ENCODE data around the gene LMNTD2.
A peak's percentile ranks its signal among the peaks of the same experiment; 100 is the strongest.

The LMNTD2 gene

DNA sequence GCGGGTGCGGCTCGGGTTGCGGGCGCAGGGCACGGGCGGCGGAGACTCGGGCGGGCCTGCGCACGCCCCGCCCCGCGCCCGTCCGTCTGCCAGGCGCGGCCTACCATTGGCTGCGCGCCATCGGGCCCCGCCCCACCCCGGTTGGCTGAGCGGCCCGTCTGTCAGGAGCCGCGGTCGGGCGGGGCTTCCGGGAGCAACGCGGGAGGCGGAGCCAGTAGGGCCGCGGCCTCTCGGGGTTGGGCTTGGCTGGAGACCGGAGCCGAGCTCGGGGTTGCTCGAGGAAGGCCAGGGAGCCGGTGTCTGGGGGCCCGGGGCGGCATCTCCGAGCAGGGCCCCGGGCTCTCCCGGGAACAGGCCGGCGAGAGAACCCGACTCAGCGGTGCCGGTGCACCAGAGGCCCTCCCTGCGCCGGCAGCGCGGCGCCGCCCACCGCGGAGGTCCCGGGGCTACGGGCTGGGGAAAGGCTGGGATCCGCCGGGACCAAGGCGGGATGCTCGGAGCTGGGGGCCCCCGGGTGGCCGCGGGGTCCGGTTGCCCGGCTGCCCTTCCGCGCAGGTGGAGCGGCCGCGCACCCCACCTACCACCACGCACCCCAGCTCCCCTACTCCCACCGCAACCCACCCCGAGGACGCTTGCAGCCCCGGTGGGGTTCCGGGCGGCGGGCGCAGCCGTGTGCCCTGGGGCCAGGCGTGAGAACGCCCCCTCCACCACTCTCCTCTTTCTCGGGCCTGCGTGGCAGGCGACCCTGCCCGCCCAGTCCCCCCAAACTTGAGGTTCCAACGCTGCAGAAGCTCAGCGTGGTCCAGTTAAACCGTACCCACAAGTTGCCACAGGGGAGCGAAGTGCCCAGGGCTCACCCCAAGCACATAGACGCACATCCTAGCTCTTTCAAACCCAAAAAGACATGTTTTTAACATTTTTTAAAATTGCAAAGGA, 24.8 kb downstream of the LMNTD2 start, which contains the start of gene HRAS:
HRAS (minus strand) TSS at position 58 of the 936 bp plus-strand sequence.
- peak; percentile 95 to 97 for DNase-seq (ENCODE audit: low read depth in 1 of 2, low spot score in 1 of 2)

DNA sequence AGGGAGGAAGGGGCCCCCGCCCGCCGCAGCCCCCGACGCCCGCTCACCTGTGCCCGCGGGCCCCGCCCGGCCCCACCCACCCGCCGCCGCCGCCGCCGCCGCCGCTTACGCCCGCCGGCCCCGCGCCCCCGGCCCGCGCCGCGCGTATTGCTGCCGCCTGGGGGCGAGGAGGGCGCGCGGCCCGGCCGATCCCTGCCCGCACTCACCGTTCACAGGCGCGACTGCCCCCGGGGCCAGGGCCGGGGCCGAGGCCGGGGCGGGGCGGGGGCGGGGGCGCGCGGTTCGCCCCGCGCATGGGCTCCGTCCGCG, 25.4 kb downstream of the LMNTD2 start:
- no peak for DNase-seq (ENCODE audit: low read depth in 1 of 2, low spot score in 1 of 2)

DNA sequence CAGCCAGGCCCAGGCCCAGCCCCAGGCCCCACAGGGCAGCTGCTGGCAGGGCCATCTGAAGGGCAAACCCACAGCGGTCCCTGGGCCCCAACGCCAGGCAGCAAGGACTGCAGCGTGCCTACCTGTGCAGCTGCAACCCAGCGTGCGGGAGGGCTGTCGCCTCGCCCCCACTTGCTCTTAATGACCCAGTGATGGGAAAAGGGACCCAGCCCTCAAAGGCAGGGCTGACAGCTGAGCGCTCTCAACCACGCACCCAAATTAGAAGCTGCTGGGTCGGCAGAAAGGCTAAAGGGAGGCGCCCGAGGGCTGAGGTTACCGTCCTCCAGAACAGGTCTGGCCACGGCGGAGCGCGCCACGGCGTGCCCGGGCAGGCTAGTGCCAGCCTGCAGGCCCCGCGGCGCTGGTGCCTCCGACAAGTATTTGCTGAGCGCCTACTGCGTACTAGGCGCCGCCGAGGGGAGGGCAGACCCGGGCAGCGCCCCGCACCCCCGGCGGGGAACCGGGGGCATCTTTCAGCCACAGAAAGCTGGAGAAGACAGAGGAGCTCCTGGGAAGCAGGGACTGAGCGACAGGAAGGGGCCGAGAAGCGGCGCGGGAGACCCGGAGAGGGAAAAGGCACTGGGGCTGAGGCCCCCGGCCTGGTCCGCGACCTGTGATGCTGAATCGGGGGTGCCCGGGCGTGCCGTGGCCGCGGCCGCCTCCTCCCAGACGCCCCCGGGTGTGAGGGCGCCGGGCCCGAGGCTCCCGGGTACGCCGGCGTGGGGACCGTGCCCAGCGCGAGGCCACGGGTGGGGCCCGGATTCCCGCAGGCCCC, 25.9 kb downstream of the LMNTD2 start:
- no peak for DNase-seq (ENCODE audit: low read depth in 1 of 2, low spot score in 1 of 2)

DNA sequence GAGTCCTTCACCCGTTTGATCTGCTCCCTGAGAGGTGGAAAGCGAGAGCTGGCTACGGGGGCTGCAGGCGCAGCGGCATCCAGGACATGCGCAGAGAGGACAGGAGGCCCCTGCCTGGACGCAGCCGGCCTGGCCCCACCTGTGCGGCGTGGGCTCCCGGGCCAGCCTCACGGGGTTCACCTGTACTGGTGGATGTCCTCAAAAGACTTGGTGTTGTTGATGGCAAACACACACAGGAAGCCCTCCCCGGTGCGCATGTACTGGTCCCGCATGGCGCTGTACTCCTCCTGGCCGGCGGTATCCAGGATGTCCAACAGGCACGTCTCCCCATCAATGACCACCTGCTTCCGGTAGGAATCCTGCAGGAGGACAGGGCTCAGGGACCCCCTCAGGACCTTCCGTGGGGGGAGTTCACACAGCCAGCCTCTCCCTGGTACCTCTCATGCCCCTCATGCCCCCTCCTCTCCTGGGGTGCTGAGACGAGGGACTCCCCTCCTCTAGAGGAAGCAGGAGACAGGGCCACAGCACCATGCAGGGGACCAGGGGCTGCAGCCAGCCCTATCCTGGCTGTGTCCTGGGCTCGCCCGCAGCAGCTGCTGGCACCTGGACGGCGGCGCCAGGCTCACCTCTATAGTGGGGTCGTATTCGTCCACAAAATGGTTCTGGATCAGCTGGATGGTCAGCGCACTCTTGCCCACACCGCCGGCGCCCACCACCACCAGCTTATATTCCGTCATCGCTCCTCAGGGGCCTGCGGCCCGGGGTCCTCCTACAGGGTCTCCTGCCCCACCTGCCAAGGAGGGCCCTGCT, 26.7 kb downstream of the LMNTD2 start:
- DNase-seq (ENCODE audit: low read depth in 1 of 2, low spot score in 1 of 2), result no peak

DNA sequence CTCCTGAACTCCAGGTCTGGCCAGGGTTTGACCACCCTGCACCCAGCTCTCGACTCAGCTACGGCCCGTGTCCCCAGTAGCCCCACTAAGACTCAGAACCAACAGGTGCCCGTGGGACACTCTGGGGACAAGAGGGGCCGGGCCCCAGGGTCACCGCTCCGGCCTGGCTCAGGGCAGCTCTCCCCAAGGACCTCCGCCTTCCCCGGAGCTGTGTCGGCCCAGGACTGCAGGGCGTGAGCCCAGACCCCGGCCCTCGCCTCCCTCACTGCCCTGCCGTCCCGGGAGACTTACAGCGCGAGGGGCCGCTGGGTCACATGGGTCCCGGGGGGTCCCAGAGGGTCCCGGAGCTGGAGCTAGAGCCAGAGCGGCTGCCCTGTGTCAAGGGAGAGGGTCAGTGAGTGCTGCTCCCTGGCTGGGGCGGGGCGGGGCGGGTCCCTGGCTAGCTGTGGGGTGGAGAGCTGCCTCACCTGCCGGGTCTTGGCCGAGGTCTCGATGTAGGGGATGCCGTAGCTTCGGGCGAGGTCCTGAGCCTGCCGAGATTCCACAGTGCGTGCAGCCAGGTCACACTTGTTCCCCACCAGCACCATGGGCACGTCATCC, 27.5 kb downstream of the LMNTD2 start:
- no peak for DNase-seq (ENCODE audit: low read depth in 1 of 2, low spot score in 1 of 2)

DNA sequence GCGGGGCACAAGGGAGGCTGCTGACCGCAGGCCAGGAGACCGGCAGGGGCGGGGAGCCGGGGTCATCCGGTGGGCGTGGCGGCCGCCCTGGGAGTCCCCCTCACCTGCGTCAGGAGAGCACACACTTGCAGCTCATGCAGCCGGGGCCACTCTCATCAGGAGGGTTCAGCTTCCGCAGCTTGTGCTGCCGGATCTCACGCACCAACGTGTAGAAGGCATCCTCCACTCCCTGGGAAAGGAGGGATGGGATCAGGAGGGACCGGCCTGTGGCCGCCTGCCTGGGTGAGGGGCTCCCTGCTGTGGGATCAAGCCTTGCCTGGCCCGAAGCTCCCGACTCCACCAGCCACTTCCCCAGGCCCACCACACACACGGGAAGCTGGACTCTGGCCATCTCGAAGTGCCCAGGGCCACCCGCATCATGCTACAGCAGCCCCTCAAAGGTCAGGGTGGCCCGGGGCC, 28.0 kb downstream of the LMNTD2 start:
- DNase-seq (ENCODE audit: low read depth in 1 of 2, low spot score in 1 of 2), result no peak

DNA sequence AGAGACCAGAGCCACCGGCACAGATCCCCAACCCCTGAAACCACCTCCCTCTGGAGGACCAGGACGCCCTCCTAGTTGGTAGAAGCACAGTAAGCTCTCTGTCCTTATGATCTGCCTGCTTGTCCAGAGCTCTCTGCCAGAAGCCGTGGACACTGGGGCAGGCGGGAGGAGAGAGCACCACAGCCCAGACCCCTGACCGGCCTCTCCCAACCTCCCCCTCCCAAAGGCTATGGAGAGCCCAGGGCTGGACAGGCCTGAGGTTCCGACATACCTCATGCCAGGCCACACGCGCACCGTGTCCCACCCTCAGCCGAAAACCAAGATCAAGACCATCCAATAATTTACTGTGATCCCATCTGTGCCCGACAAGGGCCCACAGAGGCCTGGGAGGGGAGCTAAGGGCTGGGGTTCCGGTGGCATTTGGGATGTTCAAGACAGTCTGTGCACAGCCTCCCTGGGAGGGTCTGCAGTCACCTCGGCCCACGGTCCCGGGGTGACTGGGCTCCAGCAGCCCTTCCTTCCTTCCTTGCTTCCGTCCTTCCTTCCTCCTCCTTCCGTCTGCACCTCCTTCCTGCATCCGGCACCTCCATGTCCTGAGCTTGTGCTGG, 28.5 kb downstream of the LMNTD2 start:
- DNase-seq (ENCODE audit: low read depth in 1 of 2, low spot score in 1 of 2), result no peak

DNA sequence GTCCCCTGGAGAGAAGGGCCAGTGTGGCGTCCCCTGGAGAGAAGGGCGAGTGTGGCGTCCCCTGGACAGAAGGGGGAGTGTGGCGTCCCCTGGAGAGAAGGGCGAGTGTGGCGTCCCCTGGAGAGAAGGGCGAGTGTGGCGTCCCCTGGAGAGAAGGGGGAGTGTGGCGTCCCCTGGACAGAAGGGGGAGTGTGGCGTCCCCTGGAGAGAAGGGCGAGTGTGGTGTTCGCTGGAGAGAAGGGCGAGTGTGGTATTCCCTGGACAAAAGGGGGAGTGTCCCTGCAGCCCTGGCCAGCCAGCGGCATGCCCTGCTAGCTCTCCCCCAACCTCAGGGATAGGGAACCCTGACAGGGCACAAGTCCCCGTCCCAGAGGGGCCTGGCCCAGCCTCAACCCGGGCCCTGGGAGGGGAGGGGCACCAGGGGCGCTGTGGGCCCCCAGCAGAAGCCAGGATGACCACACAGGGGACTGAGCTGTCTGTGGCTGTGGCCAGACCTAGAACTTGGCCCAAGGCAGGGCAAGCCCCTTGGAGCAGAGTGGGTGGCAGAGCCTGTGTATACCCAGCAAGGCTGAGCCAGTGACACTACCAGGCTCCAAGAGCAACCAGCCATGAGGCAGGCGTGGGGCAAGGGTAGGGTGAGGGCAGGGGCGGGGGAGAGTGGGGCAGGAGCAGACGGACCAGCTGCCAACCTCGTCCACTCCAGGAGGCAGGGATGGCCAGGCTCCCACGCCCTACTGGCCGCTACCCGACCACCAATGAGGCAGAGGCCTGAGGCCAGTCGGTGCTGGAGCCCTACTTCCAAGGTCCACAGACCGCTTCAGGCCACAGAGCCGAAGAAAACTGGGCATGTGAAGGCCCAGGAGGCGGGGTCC, 29.3 kb downstream of the LMNTD2 start:
- DNase-seq (ENCODE audit: low read depth in 1 of 2, low spot score in 1 of 2), result no peak

DNA sequence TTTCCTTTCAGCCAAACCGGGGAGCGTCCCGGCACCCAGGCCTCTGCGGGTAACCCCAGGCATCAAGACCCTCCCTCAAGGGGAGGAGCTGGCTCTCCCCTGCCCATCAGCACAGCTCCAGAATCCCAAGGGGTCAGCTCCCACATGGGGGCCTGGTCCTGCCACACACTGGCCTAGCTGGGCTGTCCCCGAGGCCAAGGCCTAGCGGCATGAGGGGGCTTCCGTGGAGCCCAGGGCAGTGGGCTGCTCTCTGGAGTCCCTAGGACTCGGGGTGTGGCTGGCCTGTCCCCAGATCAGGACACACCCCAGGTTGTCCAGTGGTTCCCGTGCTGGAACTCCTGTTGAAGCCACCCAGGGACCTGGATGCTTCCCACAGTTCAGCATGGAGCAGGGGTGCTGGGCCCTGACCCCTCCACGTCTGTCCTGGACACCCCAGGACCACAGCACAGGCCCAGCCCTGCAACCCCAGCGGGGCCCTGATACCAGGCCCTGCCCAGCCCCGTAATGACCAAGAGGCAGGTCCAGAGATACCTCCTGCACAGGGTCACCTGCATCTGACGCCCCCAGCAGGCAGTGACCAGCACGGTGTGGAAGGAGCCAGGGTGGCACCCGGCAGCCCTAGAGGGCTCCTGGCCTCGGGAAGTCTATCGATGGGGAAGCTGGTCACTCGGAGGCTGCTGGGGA, 30.7 kb downstream of the LMNTD2 start:
- no peak for DNase-seq (ENCODE audit: low read depth in 1 of 2, low spot score in 1 of 2)

DNA sequence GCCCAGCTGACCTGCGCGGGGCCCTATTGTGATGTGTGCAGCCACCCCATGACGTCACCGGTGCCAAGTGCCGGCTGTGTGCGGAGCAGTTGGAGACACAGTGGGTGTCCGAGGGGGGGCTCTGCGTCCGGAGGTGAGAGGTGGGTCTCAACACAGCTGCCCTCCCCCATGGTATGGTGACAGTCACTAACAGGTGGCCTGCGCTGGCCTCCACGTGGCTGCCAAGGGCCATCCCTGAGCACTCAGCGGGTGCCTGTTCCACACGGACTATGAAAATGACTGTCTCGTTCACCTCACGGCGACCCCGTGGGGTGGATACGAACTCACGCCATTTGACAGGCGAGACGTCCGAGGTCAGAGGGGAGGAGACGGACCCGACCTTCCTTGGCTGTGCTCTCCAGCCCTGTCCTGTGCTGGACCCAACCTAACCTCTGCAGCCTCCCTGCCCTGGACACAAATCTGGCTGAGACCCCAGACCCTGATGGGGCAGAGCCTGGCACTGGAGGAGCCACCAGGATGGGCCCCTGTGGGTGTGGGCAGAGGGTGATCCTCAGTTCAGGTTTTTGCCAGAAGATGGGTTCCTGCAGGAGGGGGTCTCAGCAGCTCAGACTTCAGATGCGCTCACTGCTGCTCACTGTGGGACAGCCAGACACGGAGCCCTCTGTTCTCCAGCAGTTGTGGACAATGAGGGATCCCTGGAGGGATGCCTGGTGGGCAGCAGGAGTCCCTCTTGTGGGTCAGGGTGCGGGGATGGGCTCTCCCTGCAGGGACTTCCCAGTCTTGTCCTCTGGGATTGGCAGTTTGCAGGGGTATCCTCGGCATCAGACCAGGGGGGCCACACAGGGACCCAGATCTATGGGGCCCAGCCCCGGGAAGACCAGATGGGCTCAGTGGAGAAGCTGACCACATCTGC, 31.5 kb downstream of the LMNTD2 start:
- no peak for DNase-seq (ENCODE audit: low read depth in 1 of 2, low spot score in 1 of 2)

DNA sequence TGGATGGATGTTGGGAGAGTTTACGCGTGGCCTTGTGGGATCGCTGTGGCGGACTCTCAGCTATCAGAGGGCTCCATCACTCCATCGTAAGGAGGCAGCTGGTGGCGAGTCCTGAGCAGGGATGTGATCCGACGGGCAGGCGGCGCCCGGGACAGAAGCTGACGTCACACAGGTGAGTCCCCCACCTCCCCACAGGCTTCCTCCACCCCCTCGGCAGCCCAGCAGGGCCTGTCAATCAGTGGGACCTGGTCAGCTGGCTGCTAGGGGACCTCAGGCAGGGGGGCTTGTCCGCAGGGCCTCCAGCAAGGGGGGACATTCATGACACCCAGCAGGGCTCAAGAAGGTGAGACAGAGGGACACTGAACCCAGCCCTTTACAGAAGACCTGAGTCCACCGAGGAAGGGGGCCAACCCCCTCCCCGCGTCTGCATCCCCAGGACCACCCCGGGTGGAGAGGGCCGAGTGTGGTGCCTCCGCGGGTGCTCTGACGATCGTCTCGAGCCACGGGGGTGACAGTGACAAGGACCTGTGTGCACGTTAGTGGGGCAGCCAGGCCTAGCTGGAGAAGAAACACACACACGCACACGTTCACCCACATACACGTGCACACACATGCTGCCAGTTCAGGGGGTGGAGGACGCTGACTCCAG, 32.2 kb downstream of the LMNTD2 start:
- no peak for DNase-seq (ENCODE audit: low read depth in 1 of 2, low spot score in 1 of 2)

DNA sequence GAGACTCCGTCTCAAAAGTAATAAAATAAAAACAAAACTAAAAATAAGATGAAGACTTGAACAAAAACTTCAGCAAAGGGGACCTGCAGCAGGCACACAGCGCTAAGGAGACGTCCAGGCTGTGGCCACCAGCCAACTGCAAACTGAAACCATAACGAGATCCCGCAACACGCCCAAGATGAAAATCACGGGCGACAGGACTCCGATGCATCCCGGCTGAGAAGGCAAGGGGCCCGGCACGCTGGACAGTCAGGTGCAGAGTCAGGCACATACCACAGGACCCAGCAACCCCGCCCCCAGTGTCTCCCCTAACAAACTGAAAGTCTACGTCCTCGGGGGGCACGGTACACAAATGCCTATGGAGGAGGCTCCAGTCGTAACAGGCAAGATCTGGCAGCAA, 34.3 kb downstream of the LMNTD2 start:
- DNase-seq (ENCODE audit: low read depth in 1 of 2, low spot score in 1 of 2), result no peak

DNA sequence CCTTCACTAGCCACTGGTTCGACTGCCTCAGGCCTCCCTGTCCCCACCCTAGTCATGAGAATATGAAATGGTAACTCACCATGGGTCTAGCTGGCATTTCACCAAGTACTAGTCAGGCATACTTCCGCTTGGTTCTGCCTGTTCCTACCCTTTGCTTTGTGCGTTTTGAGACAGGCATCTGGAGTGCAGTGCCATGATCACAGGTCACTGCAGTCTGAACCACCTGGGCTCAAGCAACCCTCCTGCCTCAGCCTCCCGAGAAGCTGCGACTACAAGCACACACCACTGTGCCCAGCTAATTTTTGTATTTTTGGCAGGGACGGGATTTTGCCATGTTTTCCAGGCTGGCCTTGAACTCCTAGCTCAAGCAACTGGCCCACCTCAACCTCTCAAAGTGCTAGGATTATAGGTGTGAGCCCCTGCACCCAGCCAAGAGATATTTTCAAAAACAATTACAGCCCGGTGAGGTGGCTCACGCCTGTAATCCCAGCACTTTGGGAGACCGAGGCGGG, 39.3 kb downstream of the LMNTD2 start:
- no peak for DNase-seq (ENCODE audit: low read depth in 1 of 2, low spot score in 1 of 2)

DNA sequence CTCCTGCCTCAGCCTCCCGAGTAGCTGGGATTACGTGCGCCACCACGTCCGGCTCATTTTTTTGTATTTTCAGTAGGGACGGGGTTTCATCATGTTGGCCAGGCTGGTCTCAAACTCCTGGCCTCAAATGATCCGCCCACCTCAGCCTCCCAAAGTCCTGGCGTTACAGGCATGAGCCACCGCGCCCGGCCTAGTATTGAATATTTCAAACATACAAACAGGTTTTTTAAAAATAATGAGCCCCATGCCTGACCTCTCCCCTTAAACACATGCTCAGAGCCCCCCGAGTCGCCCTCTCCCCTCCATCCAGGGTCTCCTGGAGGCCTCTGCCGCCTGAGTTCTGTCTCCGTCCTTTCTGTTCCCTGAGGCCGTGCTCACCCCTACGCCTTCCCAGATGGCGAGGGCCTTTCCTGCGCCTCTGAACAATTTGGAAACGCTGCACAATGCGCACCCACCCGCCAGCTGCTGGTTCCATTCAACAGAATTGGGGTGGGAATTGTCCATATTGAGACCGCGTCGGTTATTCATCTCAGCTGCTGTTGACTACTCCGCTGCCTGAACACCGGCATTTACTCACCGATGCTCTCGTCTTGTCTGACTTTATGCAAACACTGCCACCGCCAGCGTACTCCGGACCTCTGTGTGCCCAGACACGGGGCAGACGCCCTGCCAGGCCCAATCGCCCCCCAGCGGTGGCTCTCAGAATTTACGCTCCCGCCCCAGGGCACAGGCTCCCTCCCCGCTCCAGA, 39.9 kb downstream of the LMNTD2 start:
- no peak for DNase-seq (ENCODE audit: low read depth in 1 of 2, low spot score in 1 of 2)

DNA sequence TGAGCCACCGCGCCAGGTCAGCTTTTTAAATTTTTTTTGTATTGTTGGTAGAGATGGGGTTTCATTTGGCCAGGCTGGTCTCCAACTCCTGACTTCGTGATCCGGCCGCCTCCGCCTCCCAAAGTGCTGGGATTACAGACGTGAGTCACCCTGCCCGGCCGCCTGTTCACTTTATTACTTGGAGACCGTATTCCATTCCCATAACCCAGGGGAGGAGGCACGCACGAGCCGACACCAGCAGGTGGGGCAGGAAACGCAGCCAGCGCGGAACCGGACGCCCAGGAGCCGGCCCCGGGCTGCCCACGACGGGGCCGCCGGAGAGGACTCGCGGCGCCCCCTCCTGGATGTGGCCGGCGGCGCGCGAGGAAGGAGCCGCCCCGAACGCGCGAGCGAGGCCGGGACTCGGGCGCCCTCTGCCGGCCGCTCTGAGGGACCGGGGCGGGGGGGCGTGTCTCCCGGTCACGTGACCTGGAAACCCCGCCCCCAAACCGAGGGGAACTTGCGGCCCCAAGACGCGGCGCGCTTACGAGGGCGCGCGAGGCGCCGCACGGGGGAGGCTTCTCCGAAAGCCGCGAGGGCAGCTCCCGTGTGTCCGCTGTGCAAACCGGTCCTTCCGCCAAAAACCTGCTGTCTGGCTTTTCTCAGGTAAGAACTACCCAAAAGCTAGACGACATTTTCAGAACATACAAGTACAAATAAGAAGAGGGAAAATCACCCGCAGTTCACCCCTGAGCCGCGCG, 41.9 kb downstream of the LMNTD2 start:
- DNase-seq (ENCODE audit: low read depth in 1 of 2, low spot score in 1 of 2), result peak; percentile 85

All from stimulated activated CD4-positive, alpha-beta T cell treated with anti-CD3 and anti-CD28 coated beads, Interleukin-15, amount 100 ng/mL, for 1 hour (primary cell).